ENCODE results near the gene NELL1. TPM values are rescaled to one million over a fixed set of nuclear protein-coding genes. Genes with fewer than 3 reads are reported as not detected.

The NELL1 gene
- polyA plus RNA-seq, 1 of the 3 experiments (the other 2 are of a cell fraction), result not detected

DNA sequence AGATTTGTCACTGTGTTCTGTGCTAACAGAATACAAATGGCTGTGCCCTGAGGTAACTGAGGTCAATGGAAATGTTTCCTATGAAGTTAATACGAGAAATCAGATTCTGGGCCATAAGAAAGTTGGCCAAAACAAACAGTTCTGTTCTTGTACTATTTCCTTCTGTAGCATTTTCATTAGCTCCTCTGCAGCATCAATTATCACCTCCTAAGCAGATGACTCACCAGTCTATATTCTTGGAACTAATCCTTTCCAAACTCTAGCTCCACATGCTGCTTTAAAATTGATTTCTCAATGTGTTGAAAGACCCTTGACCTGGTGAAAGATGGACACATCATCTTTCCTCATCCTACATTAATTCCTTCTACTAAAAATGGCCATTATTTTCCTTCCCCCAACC, 736.0 kb downstream of the NELL1 start:
- Histone ChIP-seq H3K79me2 (ENCODE audit: insufficient read depth) (no peaks in the 10 kb centered on the region), H3K27me3 (ENCODE audit: insufficient read depth) (no peaks in the 10 kb centered on the region), H3K36me3 (replicated peaks in 1 of 2; ENCODE audit: control insufficient read depth in 1 of 2, insufficient read depth in 2 of 2, low read length in 1 of 2) (no peaks in the 10 kb centered on the region), H3K4me2 (no peak overlapping the region), H2AFZ (ENCODE audit: low read depth) (no peak overlapping the region), H3K9me2 (no peaks in the 10 kb centered on the region), H3K4me3 (ENCODE audit: low read depth in 2 of 2, low read length in 1 of 2) (no peak overlapping the region), H3K9me3 (no peaks in the 10 kb centered on the region), H3K27ac (ENCODE audit: low read depth in 2 of 2, low read length in 1 of 2) (no peak overlapping the region; a peak in 1 of 4 replicates), H3K9ac (no peak overlapping the region), H3F3A (replicated peaks; ENCODE audit: insufficient read depth) (no peaks in the 10 kb centered on the region), H4K20me1 (ENCODE audit: insufficient read depth) (no peaks in the 10 kb centered on the region), H3K4me1 (ENCODE audit: control insufficient read depth in 1 of 2, insufficient read depth in 2 of 2, low read depth in 1 of 2, low read length in 1 of 2) (no peaks in the 10 kb centered on the region; a peak in 1 of 4 replicates)
- no peak for DNase-seq
- POLR2A ChIA-PET, result no interaction called here
- WGBS (ENCODE audit: low lambda C conversion rate), result 5% methylated on average over 1 of the region's 1 CpG
- CTCF ChIA-PET, result interaction anchor here (0.8 kb wide), 2 partner anchors 9 to 109 kb away, joined by 3 read pairs; no protein-coding TSS in a partner anchor
- no peak for TF ChIP-seq CHD2 (IDR thresholded peaks at IDR 0.05; ENCODE audit: low read length, partially characterized antibody)
- TF ChIP-seq TEAD4 (IDR thresholded peaks at IDR 0.05; ENCODE audit: borderline replicate concordance, insufficient read depth), result no peak
- TF ChIP-seq, protein P1, sequence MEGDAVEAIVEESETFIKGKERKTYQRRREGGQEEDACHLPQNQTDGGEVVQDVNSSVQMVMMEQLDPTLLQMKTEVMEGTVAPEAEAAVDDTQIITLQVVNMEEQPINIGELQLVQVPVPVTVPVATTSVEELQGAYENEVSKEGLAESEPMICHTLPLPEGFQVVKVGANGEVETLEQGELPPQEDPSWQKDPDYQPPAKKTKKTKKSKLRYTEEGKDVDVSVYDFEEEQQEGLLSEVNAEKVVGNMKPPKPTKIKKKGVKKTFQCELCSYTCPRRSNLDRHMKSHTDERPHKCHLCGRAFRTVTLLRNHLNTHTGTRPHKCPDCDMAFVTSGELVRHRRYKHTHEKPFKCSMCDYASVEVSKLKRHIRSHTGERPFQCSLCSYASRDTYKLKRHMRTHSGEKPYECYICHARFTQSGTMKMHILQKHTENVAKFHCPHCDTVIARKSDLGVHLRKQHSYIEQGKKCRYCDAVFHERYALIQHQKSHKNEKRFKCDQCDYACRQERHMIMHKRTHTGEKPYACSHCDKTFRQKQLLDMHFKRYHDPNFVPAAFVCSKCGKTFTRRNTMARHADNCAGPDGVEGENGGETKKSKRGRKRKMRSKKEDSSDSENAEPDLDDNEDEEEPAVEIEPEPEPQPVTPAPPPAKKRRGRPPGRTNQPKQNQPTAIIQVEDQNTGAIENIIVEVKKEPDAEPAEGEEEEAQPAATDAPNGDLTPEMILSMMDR (IDR thresholded peaks at IDR 0.05), result no peak
- TF ChIP-seq ELF1 (IDR thresholded peaks at IDR 0.05), result no peak
- TF ChIP-seq, protein P2, sequence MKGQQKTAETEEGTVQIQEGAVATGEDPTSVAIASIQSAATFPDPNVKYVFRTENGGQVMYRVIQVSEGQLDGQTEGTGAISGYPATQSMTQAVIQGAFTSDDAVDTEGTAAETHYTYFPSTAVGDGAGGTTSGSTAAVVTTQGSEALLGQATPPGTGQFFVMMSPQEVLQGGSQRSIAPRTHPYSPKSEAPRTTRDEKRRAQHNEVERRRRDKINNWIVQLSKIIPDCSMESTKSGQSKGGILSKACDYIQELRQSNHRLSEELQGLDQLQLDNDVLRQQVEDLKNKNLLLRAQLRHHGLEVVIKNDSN (IDR thresholded peaks at IDR 0.05; ENCODE audit: borderline replicate concordance, low read depth), result no peak

DNA sequence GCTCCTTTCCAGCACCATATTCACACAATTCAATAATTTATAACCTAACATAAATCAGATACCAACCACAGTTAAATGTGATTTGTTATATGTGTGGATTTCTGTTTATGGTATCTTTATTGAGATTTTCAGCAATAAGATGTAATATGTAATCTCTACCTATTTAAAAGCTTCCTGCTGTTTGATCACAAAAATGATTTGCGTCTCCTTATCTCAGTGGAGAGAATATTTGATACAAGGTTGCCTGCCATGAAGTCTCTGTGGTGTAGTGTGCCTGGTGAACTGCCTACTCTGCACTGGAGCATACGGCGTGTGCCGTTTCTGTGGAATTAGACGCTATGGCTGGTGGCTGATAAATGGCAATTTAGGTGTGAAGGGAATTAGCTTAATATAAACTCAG, 741.1 kb downstream of the NELL1 start:
- Histone ChIP-seq H3F3A (replicated peaks; ENCODE audit: insufficient read depth) (no peaks in the 10 kb centered on the region), H3K9ac (no peak overlapping the region), H3K4me3 (ENCODE audit: low read depth in 2 of 2, low read length in 1 of 2) (no peak overlapping the region), H3K36me3 (replicated peaks in 1 of 2; ENCODE audit: control insufficient read depth in 1 of 2, insufficient read depth in 2 of 2, low read length in 1 of 2) (no peaks in the 10 kb centered on the region), H3K27ac (ENCODE audit: low read depth in 2 of 2, low read length in 1 of 2) (peak overlapping the region in 1 of 2 experiments; percentile 22; a peak in 2 of 4 replicates), H3K4me2 (no peak overlapping the region), H3K4me1 (ENCODE audit: control insufficient read depth in 1 of 2, insufficient read depth in 2 of 2, low read depth in 1 of 2, low read length in 1 of 2) (peaks cover 0 to 2% of the 10 kb centered on the region in 2 experiments; a peak in 1 of 4 replicates), H3K79me2 (ENCODE audit: insufficient read depth) (no peaks in the 10 kb centered on the region), H3K9me2 (no peaks in the 10 kb centered on the region), H3K27me3 (ENCODE audit: insufficient read depth) (no peaks in the 10 kb centered on the region), H4K20me1 (ENCODE audit: insufficient read depth) (no peaks in the 10 kb centered on the region), H2AFZ (ENCODE audit: low read depth) (no peak overlapping the region), H3K9me3 (no peaks in the 10 kb centered on the region)
- ChIA-PET CTCF (interaction anchor here (0.7 kb wide), 1 partner anchor 158 kb away, joined by 3 read pairs; no protein-coding TSS in a partner anchor), POLR2A (interaction anchor here (0.7 kb wide), 1 partner anchor 179 kb away, joined by 3 read pairs; no protein-coding TSS in a partner anchor)
- DNase-seq, result peak; percentile 5
- WGBS (ENCODE audit: low lambda C conversion rate), result 20% methylated on average over 5 of the region's 5 CpGs
- TF ChIP-seq GATA2 (CRISPR knock-in tag; IDR thresholded peaks at IDR 0.05) (peak; percentile 94), EP300 (IDR thresholded peaks at IDR 0.05; ENCODE audit: borderline replicate concordance in 1 of 2, low read depth in 1 of 2, low read length in 1 of 2) (0 out of 4 replicates have a peak, but pooled peaks of 1 of the 2 experiments have one; percentile 8), YY1 (IDR thresholded peaks at IDR 0.05; ENCODE audit: low read depth) (no peak)

DNA sequence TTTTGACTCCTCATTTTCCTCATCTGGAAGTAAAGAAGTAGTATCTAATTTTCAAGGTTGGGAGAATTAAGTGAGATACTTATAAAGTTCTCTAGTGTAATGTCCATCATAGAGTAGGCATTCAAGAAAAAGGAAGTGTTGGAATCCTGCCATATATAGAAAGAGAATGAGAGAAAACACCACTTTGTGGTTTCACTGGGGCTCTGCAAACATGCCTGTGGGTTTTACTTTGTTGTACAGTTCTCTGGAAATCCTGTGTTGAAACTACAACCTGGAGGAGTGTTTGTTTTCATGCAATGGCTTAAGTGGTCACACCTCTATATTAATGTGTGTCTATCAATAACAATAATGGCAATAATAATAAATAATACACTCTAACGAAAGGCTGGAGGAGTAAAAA, 741.7 kb downstream of the NELL1 start:
- Histone ChIP-seq H4K20me1 (ENCODE audit: insufficient read depth) (no peaks in the 10 kb centered on the region), H3K27me3 (ENCODE audit: insufficient read depth) (no peaks in the 10 kb centered on the region), H3K4me3 (ENCODE audit: low read depth in 2 of 2, low read length in 1 of 2) (no peak overlapping the region), H3K9ac (no peak overlapping the region), H3K4me2 (no peak overlapping the region), H3K79me2 (ENCODE audit: insufficient read depth) (no peaks in the 10 kb centered on the region), H2AFZ (ENCODE audit: low read depth) (no peak overlapping the region), H3F3A (replicated peaks; ENCODE audit: insufficient read depth) (no peaks in the 10 kb centered on the region), H3K27ac (ENCODE audit: low read depth in 2 of 2, low read length in 1 of 2) (peak overlapping the region in 1 of 2 experiments; percentile 22; a peak in 1 of 4 replicates), H3K36me3 (replicated peaks in 1 of 2; ENCODE audit: control insufficient read depth in 1 of 2, insufficient read depth in 2 of 2, low read length in 1 of 2) (no peaks in the 10 kb centered on the region), H3K4me1 (ENCODE audit: control insufficient read depth in 1 of 2, insufficient read depth in 2 of 2, low read depth in 1 of 2, low read length in 1 of 2) (peaks cover 0 to 2% of the 10 kb centered on the region in 2 experiments; a peak in 1 of 4 replicates), H3K9me2 (no peaks in the 10 kb centered on the region), H3K9me3 (no peaks in the 10 kb centered on the region)
- ChIA-PET CTCF (interaction anchor here (0.7 kb wide), 1 partner anchor 157 kb away, joined by 3 read pairs; no protein-coding TSS in a partner anchor), POLR2A (no interaction called here)
- no peak for DNase-seq
- 12% methylated on average over 1 of the region's 1 CpG for WGBS (ENCODE audit: low lambda C conversion rate)
- TF ChIP-seq GABPA (IDR thresholded peaks at IDR 0.05; ENCODE audit: low read depth) (no peak), FOSL2 (IDR thresholded peaks at IDR 0.05; ENCODE audit: borderline replicate concordance, low read depth) (no peak), SMC3 (IDR thresholded peaks at IDR 0.05; ENCODE audit: low read depth, low read length) (no peak), MXI1 (IDR thresholded peaks at IDR 0.05; ENCODE audit: low read depth, low read length) (no peak), SIN3A (IDR thresholded peaks at IDR 0.05; ENCODE audit: borderline replicate concordance, low read depth, low read length) (no peak), TEAD4 (IDR thresholded peaks at IDR 0.05; ENCODE audit: borderline replicate concordance, insufficient read depth) (no peak)
- TF ChIP-seq, protein P1 (IDR thresholded peaks at IDR 0.05), result no peak
- TF ChIP-seq, protein P3, sequence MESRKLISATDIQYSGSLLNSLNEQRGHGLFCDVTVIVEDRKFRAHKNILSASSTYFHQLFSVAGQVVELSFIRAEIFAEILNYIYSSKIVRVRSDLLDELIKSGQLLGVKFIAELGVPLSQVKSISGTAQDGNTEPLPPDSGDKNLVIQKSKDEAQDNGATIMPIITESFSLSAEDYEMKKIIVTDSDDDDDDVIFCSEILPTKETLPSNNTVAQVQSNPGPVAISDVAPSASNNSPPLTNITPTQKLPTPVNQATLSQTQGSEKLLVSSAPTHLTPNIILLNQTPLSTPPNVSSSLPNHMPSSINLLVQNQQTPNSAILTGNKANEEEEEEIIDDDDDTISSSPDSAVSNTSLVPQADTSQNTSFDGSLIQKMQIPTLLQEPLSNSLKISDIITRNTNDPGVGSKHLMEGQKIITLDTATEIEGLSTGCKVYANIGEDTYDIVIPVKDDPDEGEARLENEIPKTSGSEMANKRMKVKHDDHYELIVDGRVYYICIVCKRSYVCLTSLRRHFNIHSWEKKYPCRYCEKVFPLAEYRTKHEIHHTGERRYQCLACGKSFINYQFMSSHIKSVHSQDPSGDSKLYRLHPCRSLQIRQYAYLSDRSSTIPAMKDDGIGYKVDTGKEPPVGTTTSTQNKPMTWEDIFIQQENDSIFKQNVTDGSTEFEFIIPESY (IDR thresholded peaks at IDR 0.05; ENCODE audit: borderline replicate concordance, low read depth), result no peak
